NK-92 treated with Interleukin-12 subunit alpha and Interleukin-12 subunit beta, amount 100 ng/mL, for 24 hours (cell line): ENCODE data around the gene SLC12A5.

Source experiments
- DNase-seq: peaks from one replicate; lab custom pipeline; 2025; lab: John Stamatoyannopoulos, UW

Gene SLC12A5

GRCh38 chr20:46055269-46055668 is 26.3 kb downstream of the SLC12A5 start:
- no peak for DNase-seq

- no peak for DNase-seq
Observed at GRCh38 chr20:46056027-46056833, 27.2 kb downstream of the SLC12A5 start.

- no peak for DNase-seq
Observed at GRCh38 chr20:46056970-46057855, 28.2 kb downstream of the SLC12A5 start.

- no peak for DNase-seq
Observed at GRCh38 chr20:46057856-46058598, 29.0 kb downstream of the SLC12A5 start.

- no peak for DNase-seq
Observed at GRCh38 chr20:46058599-46059281, 29.7 kb downstream of the SLC12A5 start.

- no peak for DNase-seq
Observed at GRCh38 chr20:46060301-46060881, 31.4 kb downstream of the SLC12A5 start.

- no peak for DNase-seq
Observed at GRCh38 chr20:46060975-46061374, 32.0 kb downstream of the SLC12A5 start.

- DNase-seq, result no peak
Observed at GRCh38 chr20:46062151-46062550, 33.1 kb downstream of the SLC12A5 start.

- no peak for DNase-seq
Observed at GRCh38 chr20:46062621-46063020, 33.6 kb downstream of the SLC12A5 start.

GRCh38 chr20:46063151-46063550 is 34.1 kb downstream of the SLC12A5 start:
- DNase-seq, result no peak

GRCh38 chr20:46063652-46064054 is 34.6 kb downstream of the SLC12A5 start:
- no peak for DNase-seq

- no peak for DNase-seq
Observed at GRCh38 chr20:46065006-46065405, 36.0 kb downstream of the SLC12A5 start.

GRCh38 chr20:46065691-46066090 is 36.7 kb downstream of the SLC12A5 start:
- no peak for DNase-seq

GRCh38 chr20:46070215-46070900 is 41.3 kb downstream of the SLC12A5 start:
- DNase-seq, result no peak

GRCh38 chr20:46071573-46071972 is 42.6 kb downstream of the SLC12A5 start:
- DNase-seq, result no peak

GRCh38 chr20:46073024-46073423 is 44.0 kb downstream of the SLC12A5 start:
- DNase-seq, result no peak

- no peak for DNase-seq
Observed at GRCh38 chr20:46073443-46073842, 44.4 kb downstream of the SLC12A5 start.

- no peak for DNase-seq
Observed at GRCh38 chr20:46074006-46074405, 45.0 kb downstream of the SLC12A5 start.

GRCh38 chr20:46076806-46077205 is 47.8 kb downstream of the SLC12A5 start:
- DNase-seq, result no peak

- no peak for DNase-seq
Observed at GRCh38 chr20:46077642-46078305, 48.8 kb downstream of the SLC12A5 start.
